Measurements from ENCODE around the gene WDSUB1. TPM values are rescaled to one million over a fixed set of nuclear protein-coding genes. Genes with fewer than 3 reads are reported as not detected.

The WDSUB1 gene
- total RNA-seq, 2 experiments from 2014 or later, result 3.7 to 5.3 TPM

DNA sequence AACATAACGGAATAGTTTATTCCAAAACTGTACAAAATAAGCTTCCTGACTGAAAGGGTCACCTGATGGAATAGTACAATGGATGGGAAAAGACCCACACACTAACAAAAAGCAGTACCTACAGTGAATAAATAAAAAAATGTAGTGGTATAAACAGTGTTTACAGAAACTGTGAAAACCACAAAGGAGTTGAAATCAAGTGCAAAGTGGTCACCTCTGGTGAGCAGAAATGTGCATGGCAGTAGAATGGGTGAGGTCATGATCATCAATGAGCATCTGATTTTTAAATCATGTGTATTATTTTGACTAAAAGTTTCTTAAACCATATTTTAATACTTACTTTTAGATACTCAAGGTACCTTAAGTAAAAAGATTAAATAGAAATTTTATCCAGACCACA lies 11.4 kb downstream of the WDSUB1 start:
- Histone ChIP-seq H4K20me1 (ENCODE audit: insufficient read depth, low read length) (no peaks in the 10 kb centered on the region), H2AFZ (ENCODE audit: low read length) (no peak overlapping the region), H3K4me2 (ENCODE audit: low read length) (no peak overlapping the region), H3K36me3 (ENCODE audit: insufficient read depth, low read length) (no peaks in the 10 kb centered on the region), H3K9me3 (ENCODE audit: low read length) (no peaks in the 10 kb centered on the region), H3K9me2 (ENCODE audit: insufficient read depth, low read length) (no peaks in the 10 kb centered on the region), H3K27ac (ENCODE audit: low read depth, low read length, poor library complexity, severe bottlenecking) (no peak overlapping the region), H3K4me3 (ENCODE audit: low read depth, low read length, poor library complexity, severe bottlenecking) (no peak overlapping the region), H3K4me1 (ENCODE audit: insufficient read depth, low read length, poor library complexity, severe bottlenecking) (no peaks in the 10 kb centered on the region), H3K79me2 (ENCODE audit: insufficient read depth, low read depth, low read length) (no peaks in the 10 kb centered on the region)
- ChIA-PET CTCF (ENCODE audit: unreplicated experiment) (no interaction called here), POLR2A (no interaction called here)
- TF ChIP-seq, protein P1, sequence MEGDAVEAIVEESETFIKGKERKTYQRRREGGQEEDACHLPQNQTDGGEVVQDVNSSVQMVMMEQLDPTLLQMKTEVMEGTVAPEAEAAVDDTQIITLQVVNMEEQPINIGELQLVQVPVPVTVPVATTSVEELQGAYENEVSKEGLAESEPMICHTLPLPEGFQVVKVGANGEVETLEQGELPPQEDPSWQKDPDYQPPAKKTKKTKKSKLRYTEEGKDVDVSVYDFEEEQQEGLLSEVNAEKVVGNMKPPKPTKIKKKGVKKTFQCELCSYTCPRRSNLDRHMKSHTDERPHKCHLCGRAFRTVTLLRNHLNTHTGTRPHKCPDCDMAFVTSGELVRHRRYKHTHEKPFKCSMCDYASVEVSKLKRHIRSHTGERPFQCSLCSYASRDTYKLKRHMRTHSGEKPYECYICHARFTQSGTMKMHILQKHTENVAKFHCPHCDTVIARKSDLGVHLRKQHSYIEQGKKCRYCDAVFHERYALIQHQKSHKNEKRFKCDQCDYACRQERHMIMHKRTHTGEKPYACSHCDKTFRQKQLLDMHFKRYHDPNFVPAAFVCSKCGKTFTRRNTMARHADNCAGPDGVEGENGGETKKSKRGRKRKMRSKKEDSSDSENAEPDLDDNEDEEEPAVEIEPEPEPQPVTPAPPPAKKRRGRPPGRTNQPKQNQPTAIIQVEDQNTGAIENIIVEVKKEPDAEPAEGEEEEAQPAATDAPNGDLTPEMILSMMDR (conservative IDR thresholded peaks at IDR 0.05; ENCODE audit: low read length), result no peak
- TF ChIP-seq EZH2phosphoT487 (IDR thresholded peaks at IDR 0.05; ENCODE audit: borderline replicate concordance, low read depth, low read length), result no peak
- intact Hi-C loops (cut with micrococcal nuclease; ENCODE audit: unreplicated experiment), result no loop called here
- no peak for DNase-seq (ENCODE audit: low spot score)
- BruUV-seq (replicated peaks), result no TSS peak

DNA sequence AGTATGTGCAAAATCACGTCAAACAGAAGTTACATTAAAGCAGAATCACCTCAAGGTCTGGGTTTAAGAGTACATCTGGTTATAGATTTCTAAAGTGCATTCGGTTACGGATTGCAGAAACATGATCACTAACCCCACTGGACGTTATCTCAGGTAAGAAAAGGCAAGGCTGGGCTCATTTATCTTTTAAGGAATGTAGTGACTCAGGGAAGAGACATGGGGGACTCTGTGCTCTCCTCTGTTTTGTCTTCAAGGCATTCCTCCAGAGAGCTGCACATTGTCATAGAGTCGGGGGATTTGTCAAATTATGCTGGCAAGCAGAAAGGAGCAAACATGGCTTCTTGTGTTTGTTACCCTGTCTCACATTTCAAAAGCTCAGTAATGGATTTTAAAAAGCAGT lies 14.3 kb downstream of the WDSUB1 start:
- H3K4me2 ChIP-seq (ENCODE audit: low read length), result no peak overlapping the region
- no peak overlapping the region for H3K4me3 ChIP-seq (ENCODE audit: low read depth, low read length, poor library complexity, severe bottlenecking)
- H3K9me2 ChIP-seq (ENCODE audit: insufficient read depth, low read length), result 0 out of 2 replicates have a peak, but pooled peaks cover 3% of the 10 kb centered on the region
- H3K9me3 ChIP-seq (ENCODE audit: low read length), result no peaks in the 10 kb centered on the region
- H3K79me2 ChIP-seq (ENCODE audit: insufficient read depth, low read depth, low read length), result no peaks in the 10 kb centered on the region
- H4K20me1 ChIP-seq (ENCODE audit: insufficient read depth, low read length), result no peaks in the 10 kb centered on the region
- H3K36me3 ChIP-seq (ENCODE audit: insufficient read depth, low read length), result no peaks in the 10 kb centered on the region
- ChIA-PET CTCF (ENCODE audit: unreplicated experiment) (no interaction called here), POLR2A (interaction anchor here (0.5 to 0.8 kb wide), 2 partner anchors 15 to 120 kb away, joined by 3 read pairs; no protein-coding TSS in a partner anchor)
- no peak overlapping the region for H2AFZ ChIP-seq (ENCODE audit: low read length)
- H3K4me1 ChIP-seq (ENCODE audit: insufficient read depth, low read length, poor library complexity, severe bottlenecking), result no peaks in the 10 kb centered on the region
- H3K27ac ChIP-seq (ENCODE audit: low read depth, low read length, poor library complexity, severe bottlenecking), result no peak overlapping the region
- intact Hi-C loops (cut with micrococcal nuclease; ENCODE audit: unreplicated experiment), result no loop called here
- no peak for DNase-seq (ENCODE audit: low spot score)
- TF ChIP-seq, protein P1 (conservative IDR thresholded peaks at IDR 0.05; ENCODE audit: low read length), result no peak
- TF ChIP-seq EZH2phosphoT487 (IDR thresholded peaks at IDR 0.05; ENCODE audit: borderline replicate concordance, low read depth, low read length), result no peak
- no TSS peak for BruUV-seq (replicated peaks)

- BruUV-seq (replicated peaks), result no TSS peak
- no peak overlapping the region for H2AFZ ChIP-seq (ENCODE audit: low read length)
- no peaks in the 10 kb centered on the region for H3K9me3 ChIP-seq (ENCODE audit: low read length)
- no peak for DNase-seq (ENCODE audit: low spot score)
- ChIA-PET POLR2A (no interaction called here), CTCF (ENCODE audit: unreplicated experiment) (no interaction called here)
- H4K20me1 ChIP-seq (ENCODE audit: insufficient read depth, low read length), result no peaks in the 10 kb centered on the region
- H3K79me2 ChIP-seq (ENCODE audit: insufficient read depth, low read depth, low read length), result no peaks in the 10 kb centered on the region
- H3K4me2 ChIP-seq (ENCODE audit: low read length), result no peak overlapping the region
- TF ChIP-seq EZH2phosphoT487 (IDR thresholded peaks at IDR 0.05; ENCODE audit: borderline replicate concordance, low read depth, low read length), result no peak
- TF ChIP-seq, protein P1 (conservative IDR thresholded peaks at IDR 0.05; ENCODE audit: low read length), result no peak
- H3K4me3 ChIP-seq (ENCODE audit: low read depth, low read length, poor library complexity, severe bottlenecking), result no peak overlapping the region
- no peaks in the 10 kb centered on the region for H3K36me3 ChIP-seq (ENCODE audit: insufficient read depth, low read length)
- no peaks in the 10 kb centered on the region for H3K4me1 ChIP-seq (ENCODE audit: insufficient read depth, low read length, poor library complexity, severe bottlenecking)
- 0 out of 2 replicates have a peak, but pooled peaks cover 3% of the 10 kb centered on the region for H3K9me2 ChIP-seq (ENCODE audit: insufficient read depth, low read length)
- no peak overlapping the region for H3K27ac ChIP-seq (ENCODE audit: low read depth, low read length, poor library complexity, severe bottlenecking)
- intact Hi-C loops (cut with micrococcal nuclease; ENCODE audit: unreplicated experiment), result no loop called here
These were observed 15.6 kb downstream of the WDSUB1 start for GRCh38 chr2:159270744-159271379.
